ENCODE data around the gene TBC1D19.
"Not testable (repeated sequence)": the region's sequence is repeated elsewhere in the genome, so short reads cannot be mapped to it uniquely, and the experiment has no call there.

TBC1D19 gene
- long read RNA-seq, donor 1, partial matches to known transcripts, result 0 of 2 reads
- long read RNA-seq, donor 1, other reads (novel, unspliced or antisense), result 0 of 2 reads
- long read RNA-seq, donor 2, result 0 reads
- long read RNA-seq, donor 3, partial matches to known transcripts, result 0 of 2 reads
- long read RNA-seq, donor 3, other reads (novel, unspliced or antisense), result 0 of 2 reads
- long read RNA-seq, donor 4, partial matches to known transcripts, result 0 of 1 reads
- long read RNA-seq, donor 4, other reads (novel, unspliced or antisense), result 0 of 1 reads
- long read RNA-seq, donor 5, partial matches to known transcripts, result 0 of 1 reads
- long read RNA-seq, donor 5, other reads (novel, unspliced or antisense), result 0 of 1 reads
- long read RNA-seq, donor 6, partial matches to known transcripts, result 0 of 3 reads
- long read RNA-seq, donor 6, other reads (novel, unspliced or antisense), result 0 of 3 reads
- long read RNA-seq, donor 7, partial matches to known transcripts, result 0 of 2 reads
- long read RNA-seq, donor 7, other reads (novel, unspliced or antisense), result 0 of 2 reads
- long read RNA-seq, donor 8, partial matches to known transcripts, result 0 of 1 reads
- long read RNA-seq, donor 8, other reads (novel, unspliced or antisense), result 0 of 1 reads

- DNase-seq, result peak; percentile 90
Measured at GRCh38 chr4:26583865-26584652, at the start of gene TBC1D19. TSS of gene TBC1D19 (plus strand) at chr4:26584084. CDS start at chr4:26584194, 110 bp downstream.

- no peak for DNase-seq
Measured at GRCh38 chr4:26542991-26543390, 40.9 kb upstream of the TBC1D19 start.

- DNase-seq, result no peak
Measured at GRCh38 chr4:26544421-26544820, 39.5 kb upstream of the TBC1D19 start.

GRCh38 chr4:26548379-26548778, 35.5 kb upstream of the TBC1D19 start:
- DNase-seq, result not testable (repeated sequence)

- no peak for DNase-seq
Measured at GRCh38 chr4:26557164-26557563, 26.7 kb upstream of the TBC1D19 start.

GRCh38 chr4:26558166-26558895, 25.6 kb upstream of the TBC1D19 start:
- DNase-seq, result no peak

GRCh38 chr4:26566133-26566532, 17.8 kb upstream of the TBC1D19 start:
- no peak for DNase-seq

- no peak for DNase-seq
Measured at GRCh38 chr4:26568446-26568994, 15.4 kb upstream of the TBC1D19 start.

- DNase-seq, result no peak
Measured at GRCh38 chr4:26570596-26570995, 13.3 kb upstream of the TBC1D19 start.

GRCh38 chr4:26573389-26573794, 10.5 kb upstream of the TBC1D19 start:
- DNase-seq, result no peak

- no peak for DNase-seq
Measured at GRCh38 chr4:26574563-26574962, 9.3 kb upstream of the TBC1D19 start.

GRCh38 chr4:26576231-26576739, 7.6 kb upstream of the TBC1D19 start:
- peak; percentile 14 for DNase-seq

- no peak for DNase-seq
Measured at GRCh38 chr4:26577066-26577465, 6.8 kb upstream of the TBC1D19 start.

GRCh38 chr4:26579169-26579568, 4.7 kb upstream of the TBC1D19 start:
- no peak for DNase-seq

GRCh38 chr4:26581341-26581740, 2.5 kb upstream of the TBC1D19 start:
- not testable (repeated sequence) for DNase-seq

- DNase-seq, result no peak
Measured at GRCh38 chr4:26583538-26583864, 383 bp upstream of the TBC1D19 start.

GRCh38 chr4:26584725-26585124, 841 bp downstream of the TBC1D19 start:
- no peak for DNase-seq

GRCh38 chr4:26589705-26590104, 5.8 kb downstream of the TBC1D19 start:
- no peak for DNase-seq

GRCh38 chr4:26590639-26591038, 6.8 kb downstream of the TBC1D19 start:
- no peak for DNase-seq

- not testable (repeated sequence) for DNase-seq
Measured at GRCh38 chr4:26593557-26593956, 9.7 kb downstream of the TBC1D19 start.

GRCh38 chr4:26594371-26594770, 10.5 kb downstream of the TBC1D19 start:
- DNase-seq, result no peak

- DNase-seq, result no peak
Measured at GRCh38 chr4:26594778-26595177, 10.9 kb downstream of the TBC1D19 start.

Measured in right kidney (tissue), 9 donors.